Neutrophil (primary cell): ENCODE data around the gene CHST12.

Experiments
- H3K27ac ChIP-seq: fragments of 200-600 bp; sonication (generic); 2 replicates; pipeline ENCODE4 v1.5.1; 2016; ENCODE audit warnings: mild to moderate bottlenecking, moderate library complexity
- H3K27me3 ChIP-seq: fragments of 200-600 bp; sonication (generic); 2 replicates; pipeline ENCODE4 v1.6.0; 2016; ENCODE audit warnings: mild to moderate bottlenecking
- H3K36me3 ChIP-seq: fragments of 200-600 bp; sonication (generic); 2 replicates; pipeline ENCODE4 v1.5.1; 2017
- H3K4me1 ChIP-seq, 2 experiments: fragments of 200-600 bp in 1 of 2; sonication (generic) in 1 of 2; 1 replicate in 1 of 2; 2 replicates in 1 of 2; pipeline versions ENCODE4 v1.5.1 to v1.6.1; 2013 to 2016; ENCODE audit warnings: low read depth in 1 of 2, low read length in 1 of 2, mild to moderate bottlenecking in 1 of 2, moderate library complexity in 1 of 2; ENCODE audit not compliant: control insufficient read depth in 1 of 2, insufficient read depth in 1 of 2
- H3K4me3 ChIP-seq, 2 experiments: fragments of 200-600 bp in 1 of 2; sonication (generic) in 1 of 2; 1 replicate in 1 of 2; 2 replicates in 1 of 2; pipeline ENCODE4 v1.5.1; 2013 to 2016; ENCODE audit warnings: low read depth in 1 of 2, low read length in 1 of 2, mild to moderate bottlenecking in 1 of 2, moderate library complexity in 1 of 2
- H3K9me3 ChIP-seq: fragments of 200-600 bp; sonication (generic); 2 replicates; pipeline ENCODE4 v1.5.1; 2016
- CTCF ChIP-seq: fragments of 200-600 bp; sonication (generic); IDR thresholded peaks from 2 replicates; pipeline ENCODE4 v1.5.1; 2016; ENCODE audit warnings: antibody characterized with exemption

The CHST12 gene

GRCh38 chr7:2483494-2483893 is 80.1 kb downstream of the CHST12 start:
- Histone ChIP-seq H3K4me3 (no peak overlapping the region), H3K4me1 (no peaks in the 10 kb centered on the region), H3K27ac (no peak overlapping the region), H3K27me3 (peaks cover 12% of the 10 kb centered on the region), H3K9me3 (no peaks in the 10 kb centered on the region), H3K36me3 (no peaks in the 10 kb centered on the region)
- no peak for TF ChIP-seq CTCF

- Histone ChIP-seq H3K36me3 (no peaks in the 10 kb centered on the region), H3K4me1 (no peaks in the 10 kb centered on the region), H3K27me3 (no peaks in the 10 kb centered on the region), H3K4me3 (no peak overlapping the region), H3K27ac (no peak overlapping the region), H3K9me3 (no peaks in the 10 kb centered on the region)
- no peak for TF ChIP-seq CTCF
Measured at GRCh38 chr7:2484868-2485267, 81.5 kb downstream of the CHST12 start.

GRCh38 chr7:2487586-2488271 is 84.3 kb downstream of the CHST12 start:
- Histone ChIP-seq H3K4me3 (no peak overlapping the region), H3K4me1 (no peaks in the 10 kb centered on the region), H3K36me3 (no peaks in the 10 kb centered on the region), H3K27ac (no peak overlapping the region), H3K27me3 (peaks cover 7% of the 10 kb centered on the region), H3K9me3 (no peaks in the 10 kb centered on the region)
- TF ChIP-seq CTCF: no peak

GRCh38 chr7:2488272-2488645 is 84.8 kb downstream of the CHST12 start:
- TF ChIP-seq CTCF: no peak
- H3K27me3 ChIP-seq: peaks cover 12% of the 10 kb centered on the region
- no peak overlapping the region for H3K4me3 ChIP-seq
- no peaks in the 10 kb centered on the region for H3K9me3 ChIP-seq
- H3K4me1 ChIP-seq: no peaks in the 10 kb centered on the region
- no peaks in the 10 kb centered on the region for H3K36me3 ChIP-seq
- H3K27ac ChIP-seq: no peak overlapping the region

GRCh38 chr7:2488681-2489080 is 85.3 kb downstream of the CHST12 start:
- Histone ChIP-seq H3K4me3 (no peak overlapping the region), H3K27ac (no peak overlapping the region), H3K36me3 (no peaks in the 10 kb centered on the region), H3K27me3 (peaks cover 16% of the 10 kb centered on the region), H3K9me3 (no peaks in the 10 kb centered on the region), H3K4me1 (no peaks in the 10 kb centered on the region)
- no peak for TF ChIP-seq CTCF
